Measurements from ENCODE around the gene SPSB2. TPM values are rescaled to one million over a fixed set of nuclear protein-coding genes. Genes with fewer than 3 reads are reported as not detected.
A peak's percentile ranks its signal among the peaks of the same experiment; 100 is the strongest.
"Not testable (repeated sequence)": the region's sequence is repeated elsewhere in the genome, so short reads cannot be mapped to it uniquely, and the experiment has no call there.

Gene SPSB2
- total RNA-seq, 1 donor from 2014 or later = 6.7 TPM

DNA sequence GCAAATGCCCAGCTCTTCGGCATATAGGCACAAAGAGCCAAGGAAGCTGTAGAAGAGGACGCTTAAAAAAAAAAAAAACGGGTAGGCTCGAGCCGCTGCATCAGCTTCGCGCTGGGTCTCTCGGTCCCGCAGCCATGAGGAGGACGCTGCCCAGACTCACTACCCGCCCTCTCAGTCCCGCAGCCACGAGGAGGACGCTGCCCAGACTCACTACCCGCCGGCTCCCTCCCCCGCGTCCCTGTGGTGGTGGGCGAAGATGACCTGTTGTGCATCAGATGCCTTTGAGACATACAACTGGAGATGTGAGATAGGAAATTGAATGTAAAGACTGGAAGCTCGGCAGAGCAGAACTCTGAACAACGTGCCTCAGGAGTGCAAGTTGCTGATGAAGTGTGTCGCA lies 11.4 kb upstream of the SPSB2 start:
- H3K36me3 Mint-ChIP-seq (ENCODE audit: low read depth, unreplicated experiment) = no peaks in the 10 kb centered on the region
- peaks cover 2% of the 10 kb centered on the region for H3K4me1 Mint-ChIP-seq (ENCODE audit: unreplicated experiment)
- no peaks in the 10 kb centered on the region for H3K27me3 Mint-ChIP-seq (ENCODE audit: unreplicated experiment)
- no peaks in the 10 kb centered on the region for H3K9me3 Mint-ChIP-seq (ENCODE audit: unreplicated experiment)
- no peak for DNase-seq (ENCODE audit: low spot score)
- H3K4me3 Mint-ChIP-seq (ENCODE audit: unreplicated experiment) = no peak overlapping the region
- no peak overlapping the region for H3K27ac Mint-ChIP-seq (ENCODE audit: unreplicated experiment)
- TF ChIP-seq, protein P1, sequence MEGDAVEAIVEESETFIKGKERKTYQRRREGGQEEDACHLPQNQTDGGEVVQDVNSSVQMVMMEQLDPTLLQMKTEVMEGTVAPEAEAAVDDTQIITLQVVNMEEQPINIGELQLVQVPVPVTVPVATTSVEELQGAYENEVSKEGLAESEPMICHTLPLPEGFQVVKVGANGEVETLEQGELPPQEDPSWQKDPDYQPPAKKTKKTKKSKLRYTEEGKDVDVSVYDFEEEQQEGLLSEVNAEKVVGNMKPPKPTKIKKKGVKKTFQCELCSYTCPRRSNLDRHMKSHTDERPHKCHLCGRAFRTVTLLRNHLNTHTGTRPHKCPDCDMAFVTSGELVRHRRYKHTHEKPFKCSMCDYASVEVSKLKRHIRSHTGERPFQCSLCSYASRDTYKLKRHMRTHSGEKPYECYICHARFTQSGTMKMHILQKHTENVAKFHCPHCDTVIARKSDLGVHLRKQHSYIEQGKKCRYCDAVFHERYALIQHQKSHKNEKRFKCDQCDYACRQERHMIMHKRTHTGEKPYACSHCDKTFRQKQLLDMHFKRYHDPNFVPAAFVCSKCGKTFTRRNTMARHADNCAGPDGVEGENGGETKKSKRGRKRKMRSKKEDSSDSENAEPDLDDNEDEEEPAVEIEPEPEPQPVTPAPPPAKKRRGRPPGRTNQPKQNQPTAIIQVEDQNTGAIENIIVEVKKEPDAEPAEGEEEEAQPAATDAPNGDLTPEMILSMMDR (IDR thresholded peaks at IDR 0.05; ENCODE audit: unreplicated experiment) = no peak

DNA sequence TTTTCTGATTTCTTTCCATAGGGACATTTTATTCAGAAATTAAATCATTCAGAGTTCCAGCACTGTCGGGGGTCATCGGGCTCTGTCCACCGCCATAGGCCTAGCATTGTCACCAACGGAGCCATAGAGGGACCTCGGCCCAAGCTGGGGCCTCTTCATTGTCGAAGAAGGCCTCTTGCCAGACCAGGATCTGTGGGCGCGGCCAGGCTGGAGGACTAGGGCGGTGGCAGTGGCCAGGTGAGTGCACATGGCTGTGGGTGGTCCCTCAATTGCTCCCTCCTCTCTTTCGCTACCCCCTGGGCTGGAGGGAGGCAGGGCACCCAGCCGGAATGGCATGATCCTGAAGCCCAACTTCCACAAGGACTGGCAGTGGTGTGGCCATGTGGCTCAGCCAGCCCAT lies 10.6 kb upstream of the SPSB2 start:
- peaks cover 2% of the 10 kb centered on the region for H3K4me1 Mint-ChIP-seq (ENCODE audit: unreplicated experiment)
- H3K4me3 Mint-ChIP-seq (ENCODE audit: unreplicated experiment) = no peak overlapping the region
- DNase-seq (ENCODE audit: low spot score) = no peak
- H3K36me3 Mint-ChIP-seq (ENCODE audit: low read depth, unreplicated experiment) = no peaks in the 10 kb centered on the region
- peaks cover 3% of the 10 kb centered on the region for H3K27me3 Mint-ChIP-seq (ENCODE audit: unreplicated experiment)
- H3K27ac Mint-ChIP-seq (ENCODE audit: unreplicated experiment) = no peak overlapping the region
- H3K9me3 Mint-ChIP-seq (ENCODE audit: unreplicated experiment) = no peaks in the 10 kb centered on the region
- TF ChIP-seq, protein P1 (IDR thresholded peaks at IDR 0.05; ENCODE audit: unreplicated experiment) = no peak

DNA sequence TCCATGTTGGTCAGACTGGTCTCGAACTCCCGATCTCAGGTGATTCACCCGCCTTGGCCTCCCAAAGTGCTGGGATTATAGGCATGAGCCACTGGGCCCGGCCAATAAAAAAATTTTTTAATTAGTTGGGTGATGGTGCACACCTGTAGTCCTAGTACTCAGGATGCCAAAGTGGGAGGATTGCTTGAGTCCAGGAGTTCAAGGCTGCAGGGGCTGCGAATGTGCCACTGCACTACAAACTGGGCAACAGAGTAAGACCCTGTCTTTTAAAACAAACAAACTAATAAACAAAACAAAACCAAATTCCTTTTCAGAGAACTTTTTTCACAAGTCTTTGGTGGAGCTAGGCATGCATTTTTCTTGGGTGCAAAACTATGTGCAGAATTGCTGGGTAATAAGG lies 10.1 kb upstream of the SPSB2 start:
- DNase-seq (ENCODE audit: low spot score) = no peak
- peaks cover 3% of the 10 kb centered on the region for H3K27me3 Mint-ChIP-seq (ENCODE audit: unreplicated experiment)
- H3K4me3 Mint-ChIP-seq (ENCODE audit: unreplicated experiment) = no peak overlapping the region
- H3K27ac Mint-ChIP-seq (ENCODE audit: unreplicated experiment) = no peak overlapping the region
- H3K4me1 Mint-ChIP-seq (ENCODE audit: unreplicated experiment) = peaks cover 2% of the 10 kb centered on the region
- H3K9me3 Mint-ChIP-seq (ENCODE audit: unreplicated experiment) = no peaks in the 10 kb centered on the region
- H3K36me3 Mint-ChIP-seq (ENCODE audit: low read depth, unreplicated experiment) = no peaks in the 10 kb centered on the region
- TF ChIP-seq, protein P1 (IDR thresholded peaks at IDR 0.05; ENCODE audit: unreplicated experiment) = no peak

DNA sequence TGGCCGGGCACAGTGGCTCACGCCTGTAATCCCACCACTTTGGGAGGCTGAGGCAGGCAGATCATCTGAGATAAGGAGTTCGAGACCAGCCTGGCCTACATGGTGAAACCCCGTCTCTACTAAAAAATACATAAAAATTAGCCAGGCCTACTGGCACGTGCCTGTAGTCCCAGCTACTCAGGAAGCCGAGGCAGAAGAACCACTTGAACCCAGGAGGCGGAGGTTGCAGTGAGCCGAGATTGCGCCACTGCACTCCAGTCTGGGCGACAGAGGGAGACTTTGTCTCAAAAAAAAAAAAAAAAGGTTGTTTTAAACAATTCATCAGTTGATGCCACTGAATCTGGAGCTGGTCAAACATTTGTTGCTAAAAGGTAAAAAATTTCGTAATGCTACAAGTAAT lies 6.7 kb upstream of the SPSB2 start:
- H3K9me3 Mint-ChIP-seq (ENCODE audit: unreplicated experiment); H3K4me3 Mint-ChIP-seq (ENCODE audit: unreplicated experiment); H3K27me3 Mint-ChIP-seq (ENCODE audit: unreplicated experiment); DNase-seq (ENCODE audit: low spot score); H3K27ac Mint-ChIP-seq (ENCODE audit: unreplicated experiment); H3K4me1 Mint-ChIP-seq (ENCODE audit: unreplicated experiment); H3K36me3 Mint-ChIP-seq (ENCODE audit: low read depth, unreplicated experiment): not testable (repeated sequence)

DNA sequence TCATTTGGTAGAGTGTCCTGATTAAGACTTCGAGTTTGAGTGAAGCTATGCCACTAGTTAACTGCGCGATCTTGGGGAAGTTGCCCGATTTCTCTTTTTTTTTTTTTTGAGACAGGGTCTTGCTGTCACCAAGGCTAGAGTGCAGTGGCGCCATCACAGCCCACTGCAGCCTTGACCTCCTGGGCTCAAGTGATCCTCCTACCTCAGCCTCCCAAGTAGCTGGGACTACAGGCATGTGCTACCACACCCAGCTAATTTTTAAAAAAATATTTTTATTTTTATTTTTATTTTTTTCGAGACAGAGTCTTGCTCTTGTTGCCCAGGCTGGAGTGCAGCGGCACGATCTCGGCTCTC lies 889 bp upstream of the SPSB2 start:
- DNase-seq (ENCODE audit: low spot score); H3K9me3 Mint-ChIP-seq (ENCODE audit: unreplicated experiment): not testable (repeated sequence)
- peak overlapping the region; percentile 90 for H3K4me3 Mint-ChIP-seq (ENCODE audit: unreplicated experiment)
- H3K27me3 Mint-ChIP-seq (ENCODE audit: unreplicated experiment) = peaks cover 11% of the 10 kb centered on the region
- H3K4me1 Mint-ChIP-seq (ENCODE audit: unreplicated experiment) = peaks cover 20% of the 10 kb centered on the region
- peaks cover 26% of the 10 kb centered on the region for H3K36me3 Mint-ChIP-seq (ENCODE audit: low read depth, unreplicated experiment)
- H3K27ac Mint-ChIP-seq (ENCODE audit: unreplicated experiment) = peak overlapping the region; percentile 48

DNA sequence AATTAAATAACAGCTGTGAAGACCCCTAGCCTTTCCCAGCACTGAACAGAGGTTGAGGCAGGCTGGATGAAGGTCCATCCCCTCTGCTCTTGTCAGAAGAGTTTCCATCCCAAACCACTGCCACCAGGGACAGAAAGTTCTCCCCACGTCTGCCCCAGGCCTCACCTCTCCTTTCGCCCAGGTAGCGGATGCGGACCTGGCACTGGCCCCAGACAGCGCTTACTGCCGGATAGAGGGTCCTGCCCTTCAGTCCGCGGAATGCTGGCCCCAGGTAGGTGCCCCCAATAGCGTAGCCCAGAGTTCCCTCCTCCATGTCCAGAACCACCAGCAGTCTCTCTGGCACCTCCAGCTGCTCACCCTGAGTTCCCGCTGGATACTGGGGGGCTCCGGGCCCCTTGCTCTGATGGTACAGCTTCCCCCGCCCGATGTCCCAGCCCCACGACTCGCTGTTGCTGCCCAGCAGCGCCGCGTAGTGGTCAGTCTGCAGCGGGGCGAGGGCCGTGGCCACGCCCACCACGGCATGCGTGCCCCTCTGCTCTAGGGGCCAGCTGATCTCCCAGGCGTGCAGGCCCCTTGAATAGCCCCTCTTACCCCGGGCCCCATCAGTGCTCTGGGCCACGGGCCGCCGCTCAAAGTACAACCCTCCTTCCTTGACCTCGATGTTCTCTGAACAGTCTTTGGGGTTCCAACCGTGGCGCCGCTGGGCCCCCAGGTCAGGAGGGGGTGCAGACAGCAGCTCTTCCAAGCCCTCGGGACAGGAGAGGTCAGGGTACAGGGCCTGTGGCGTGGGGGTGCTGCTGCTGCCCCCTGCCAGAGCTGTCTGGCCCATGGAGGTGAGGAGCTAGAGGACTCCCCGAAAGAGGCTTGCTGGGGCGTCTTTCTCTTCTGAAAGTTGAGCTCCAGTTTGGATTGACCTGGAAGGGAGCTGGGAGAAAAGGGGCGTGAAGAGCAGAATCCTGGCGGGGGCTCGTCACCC lies 742 bp downstream of the SPSB2 start:
- peak overlapping the region; percentile 24 for H3K27ac Mint-ChIP-seq (ENCODE audit: unreplicated experiment)
- H3K27me3 Mint-ChIP-seq (ENCODE audit: unreplicated experiment) = peaks cover 15% of the 10 kb centered on the region
- peak overlapping the region; percentile 94 for H3K4me3 Mint-ChIP-seq (ENCODE audit: unreplicated experiment)
- peaks cover 30% of the 10 kb centered on the region for H3K4me1 Mint-ChIP-seq (ENCODE audit: unreplicated experiment)
- TF ChIP-seq, protein P1 (IDR thresholded peaks at IDR 0.05; ENCODE audit: unreplicated experiment) = peak; percentile 78
- H3K9me3 Mint-ChIP-seq (ENCODE audit: unreplicated experiment) = no peaks in the 10 kb centered on the region
- peak; percentile 95 for DNase-seq (ENCODE audit: low spot score)
- peaks cover 31% of the 10 kb centered on the region for H3K36me3 Mint-ChIP-seq (ENCODE audit: low read depth, unreplicated experiment)
